ENCODE results near the gene ADCYAP1.
"Not testable (repeated sequence)": the region's sequence is repeated elsewhere in the genome, so short reads cannot be mapped to it uniquely, and the experiment has no call there.

DNA sequence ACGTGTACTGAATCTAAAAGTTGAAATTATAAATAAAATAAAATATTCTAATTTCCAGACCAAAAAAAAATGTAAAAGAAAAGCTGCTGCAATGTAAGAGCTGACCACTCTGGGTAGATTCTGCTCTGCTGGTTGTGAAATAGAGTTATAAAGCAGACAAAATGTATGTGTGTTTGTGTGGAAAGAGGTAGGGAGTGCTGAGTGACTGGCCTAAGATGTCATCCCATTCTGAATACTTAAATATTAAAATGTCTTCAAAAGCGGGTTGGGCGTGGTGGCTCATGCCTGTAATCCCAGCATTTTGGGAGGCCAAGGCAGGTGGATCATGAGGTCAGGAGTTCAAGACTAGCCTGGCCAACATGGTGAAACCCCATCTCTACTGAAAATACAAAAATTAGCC, 31.2 kb upstream of the ADCYAP1 start:
- TF ChIP-seq, protein P1, sequence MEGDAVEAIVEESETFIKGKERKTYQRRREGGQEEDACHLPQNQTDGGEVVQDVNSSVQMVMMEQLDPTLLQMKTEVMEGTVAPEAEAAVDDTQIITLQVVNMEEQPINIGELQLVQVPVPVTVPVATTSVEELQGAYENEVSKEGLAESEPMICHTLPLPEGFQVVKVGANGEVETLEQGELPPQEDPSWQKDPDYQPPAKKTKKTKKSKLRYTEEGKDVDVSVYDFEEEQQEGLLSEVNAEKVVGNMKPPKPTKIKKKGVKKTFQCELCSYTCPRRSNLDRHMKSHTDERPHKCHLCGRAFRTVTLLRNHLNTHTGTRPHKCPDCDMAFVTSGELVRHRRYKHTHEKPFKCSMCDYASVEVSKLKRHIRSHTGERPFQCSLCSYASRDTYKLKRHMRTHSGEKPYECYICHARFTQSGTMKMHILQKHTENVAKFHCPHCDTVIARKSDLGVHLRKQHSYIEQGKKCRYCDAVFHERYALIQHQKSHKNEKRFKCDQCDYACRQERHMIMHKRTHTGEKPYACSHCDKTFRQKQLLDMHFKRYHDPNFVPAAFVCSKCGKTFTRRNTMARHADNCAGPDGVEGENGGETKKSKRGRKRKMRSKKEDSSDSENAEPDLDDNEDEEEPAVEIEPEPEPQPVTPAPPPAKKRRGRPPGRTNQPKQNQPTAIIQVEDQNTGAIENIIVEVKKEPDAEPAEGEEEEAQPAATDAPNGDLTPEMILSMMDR (IDR thresholded peaks at IDR 0.05): not testable (repeated sequence)
- TF ChIP-seq POLR2A (IDR thresholded peaks at IDR 0.05): not testable (repeated sequence)
